Hepatocyte (in vitro differentiated cells): Measurements from ENCODE around the gene CFAP73.

Experiments
- EZH2 ChIP-seq: fragments of 200-600 bp; sonication (generic); IDR thresholded peaks from 2 replicates; pipeline ENCODE4 v1.6.1; 2016; ENCODE audit warnings: antibody characterized with exemption, mild to moderate bottlenecking, borderline replicate concordance
- EZH2phosphoT487 ChIP-seq: fragments of 200-600 bp; sonication (generic); IDR thresholded peaks from one replicate; pipeline ENCODE4 v1.6.1; 2018; ENCODE audit warnings: antibody characterized with exemption, mild to moderate bottlenecking, low read depth, moderate library complexity; ENCODE audit not compliant: unreplicated experiment, severe bottlenecking
- TF ChIP-seq, protein P1 (sequence below): fragments of 200-600 bp; sonication (generic); IDR thresholded peaks from 2 replicates; pipeline ENCODE4 v1.5.1; 2016; ENCODE audit warnings: antibody characterized with exemption, mild to moderate bottlenecking; ENCODE audit not compliant: poor library complexity

DNA sequence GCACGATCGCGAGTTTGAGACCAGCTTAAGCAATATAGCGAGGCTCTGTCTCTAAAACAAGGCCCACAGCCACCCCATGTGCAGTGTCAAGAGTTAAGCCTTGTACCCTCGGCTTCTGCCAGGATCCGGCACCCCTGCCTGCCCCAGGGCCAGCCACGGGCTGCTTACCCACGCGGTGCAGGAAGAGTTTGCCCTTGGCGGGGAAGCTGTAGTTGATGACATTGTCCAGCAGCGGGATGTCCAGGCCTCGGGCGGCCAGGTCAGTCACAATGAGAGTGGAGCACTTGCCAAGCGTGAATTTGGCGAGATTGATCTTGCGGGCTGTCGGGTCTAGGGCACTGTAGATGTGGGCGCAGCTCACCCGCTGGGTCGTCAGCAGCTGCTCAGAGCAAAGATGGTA lies 22.7 kb downstream of the CFAP73 start:
- TF ChIP-seq EZH2 (no peak), EZH2phosphoT487 (no peak)
- TF ChIP-seq, protein P1, sequence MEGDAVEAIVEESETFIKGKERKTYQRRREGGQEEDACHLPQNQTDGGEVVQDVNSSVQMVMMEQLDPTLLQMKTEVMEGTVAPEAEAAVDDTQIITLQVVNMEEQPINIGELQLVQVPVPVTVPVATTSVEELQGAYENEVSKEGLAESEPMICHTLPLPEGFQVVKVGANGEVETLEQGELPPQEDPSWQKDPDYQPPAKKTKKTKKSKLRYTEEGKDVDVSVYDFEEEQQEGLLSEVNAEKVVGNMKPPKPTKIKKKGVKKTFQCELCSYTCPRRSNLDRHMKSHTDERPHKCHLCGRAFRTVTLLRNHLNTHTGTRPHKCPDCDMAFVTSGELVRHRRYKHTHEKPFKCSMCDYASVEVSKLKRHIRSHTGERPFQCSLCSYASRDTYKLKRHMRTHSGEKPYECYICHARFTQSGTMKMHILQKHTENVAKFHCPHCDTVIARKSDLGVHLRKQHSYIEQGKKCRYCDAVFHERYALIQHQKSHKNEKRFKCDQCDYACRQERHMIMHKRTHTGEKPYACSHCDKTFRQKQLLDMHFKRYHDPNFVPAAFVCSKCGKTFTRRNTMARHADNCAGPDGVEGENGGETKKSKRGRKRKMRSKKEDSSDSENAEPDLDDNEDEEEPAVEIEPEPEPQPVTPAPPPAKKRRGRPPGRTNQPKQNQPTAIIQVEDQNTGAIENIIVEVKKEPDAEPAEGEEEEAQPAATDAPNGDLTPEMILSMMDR, result no peak
